HEK293 (cell line): Measurements from ENCODE around the gene PPP3CA.

ENCODE experiments used
- CTCF ChIP-seq: fragments of 450-650 bp; formaldehyde crosslinking; IDR thresholded peaks from 2 replicates; pipeline ENCODE4 v1.5.1; 2016; ENCODE audit warnings: missing biosample characterization, missing genetic modification characterization
- GLIS1 ChIP-seq: fragments of 450-650 bp; formaldehyde crosslinking; IDR thresholded peaks from 2 replicates; pipeline ENCODE4 v1.5.1; 2016; ENCODE audit warnings: missing biosample characterization, missing genetic modification characterization
- OSR2 ChIP-seq: fragments of 450-650 bp; formaldehyde crosslinking; IDR thresholded peaks from 2 replicates; pipeline ENCODE4 v1.5.1; 2016; ENCODE audit warnings: missing biosample characterization, missing genetic modification characterization
- TCF7L2 ChIP-seq: IDR thresholded peaks from 2 replicates; pipeline ENCODE4 v1.6.1; 2011; ENCODE audit warnings: low read depth, mild to moderate bottlenecking, inconsistent platforms, low read length, moderate library complexity, borderline replicate concordance
- YY1 ChIP-seq: fragments of 450-650 bp; formaldehyde crosslinking; IDR thresholded peaks from 2 replicates; pipeline ENCODE4 v1.5.1; 2018; ENCODE audit warnings: missing biosample characterization, missing genetic modification characterization
- ZNF140 ChIP-seq: fragments of 450-650 bp; formaldehyde crosslinking; IDR thresholded peaks from 2 replicates; pipeline ENCODE4 v1.5.1; 2016; ENCODE audit warnings: missing biosample characterization, missing genetic modification characterization
- ZNF211 ChIP-seq: fragments of 450-650 bp; formaldehyde crosslinking; IDR thresholded peaks from 2 replicates; pipeline ENCODE4 v1.5.1; 2016; ENCODE audit warnings: low read depth, missing biosample characterization, missing genetic modification characterization
- ZNF274 ChIP-seq, 2 experiments: fragments of 200-500 bp in 1 of 2; fragments of 450-650 bp in 1 of 2; sonication (Bioruptor generic) in 1 of 2; formaldehyde crosslinking in 1 of 2; IDR thresholded peaks; 2 replicates each; pipeline versions ENCODE4 v1.5.1 to v1.6.1; 2014 to 2016; ENCODE audit warnings: borderline replicate concordance in 1 of 2, inconsistent platforms in 1 of 2, low read length in 1 of 2, missing biosample characterization in 1 of 2, missing genetic modification characterization in 1 of 2
- ZNF629 ChIP-seq: fragments of 450-650 bp; formaldehyde crosslinking; IDR thresholded peaks from 2 replicates; pipeline ENCODE4 v1.5.1; 2017; ENCODE audit warnings: missing biosample characterization, missing genetic modification characterization
- TF ChIP-seq, protein P1 (sequence below): fragments of 450-650 bp; formaldehyde crosslinking; IDR thresholded peaks from 2 replicates; pipeline ENCODE4 v1.5.1; 2016; ENCODE audit warnings: missing biosample characterization, missing genetic modification characterization, borderline replicate concordance

DNA sequence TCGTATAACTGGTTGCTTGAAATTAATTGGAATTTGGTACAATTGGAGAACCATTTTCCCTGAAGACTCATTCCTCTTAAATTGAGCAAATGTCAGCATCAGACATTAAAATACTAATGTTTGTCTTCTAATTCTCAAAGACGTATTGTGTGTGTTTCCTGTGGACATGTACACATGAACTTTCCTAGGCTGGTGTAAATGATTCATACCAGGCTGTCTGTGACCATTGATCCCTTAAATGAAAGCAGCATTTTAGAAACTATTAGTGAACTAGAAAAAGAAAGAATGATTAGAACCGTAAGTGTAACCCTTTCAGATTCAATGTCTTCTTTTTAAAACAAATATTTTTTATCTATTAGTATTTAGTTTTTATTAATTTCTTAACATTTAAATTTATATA lies 332.9 kb downstream of the PPP3CA start:
- no peak for TF ChIP-seq ZNF140 (tag by site-specific recombination)
- TF ChIP-seq GLIS1 (tag by site-specific recombination): no peak
- no peak for TF ChIP-seq YY1
- no peak for TF ChIP-seq ZNF211 (tag by site-specific recombination)
- TF ChIP-seq TCF7L2: no peak
- no peak for TF ChIP-seq CTCF (tag by site-specific recombination)
- no peak for TF ChIP-seq OSR2 (tag by site-specific recombination)
- no peak for TF ChIP-seq ZNF629 (tag by site-specific recombination)
- TF ChIP-seq ZNF274 (IDR thresholded peaks at IDR 0.05; ENCODE audit: low read length): no peak
- no peak for TF ChIP-seq ZNF274 (tag by site-specific recombination; IDR thresholded peaks at IDR 0.05; ENCODE audit: borderline replicate concordance)
- TF ChIP-seq, protein P1, sequence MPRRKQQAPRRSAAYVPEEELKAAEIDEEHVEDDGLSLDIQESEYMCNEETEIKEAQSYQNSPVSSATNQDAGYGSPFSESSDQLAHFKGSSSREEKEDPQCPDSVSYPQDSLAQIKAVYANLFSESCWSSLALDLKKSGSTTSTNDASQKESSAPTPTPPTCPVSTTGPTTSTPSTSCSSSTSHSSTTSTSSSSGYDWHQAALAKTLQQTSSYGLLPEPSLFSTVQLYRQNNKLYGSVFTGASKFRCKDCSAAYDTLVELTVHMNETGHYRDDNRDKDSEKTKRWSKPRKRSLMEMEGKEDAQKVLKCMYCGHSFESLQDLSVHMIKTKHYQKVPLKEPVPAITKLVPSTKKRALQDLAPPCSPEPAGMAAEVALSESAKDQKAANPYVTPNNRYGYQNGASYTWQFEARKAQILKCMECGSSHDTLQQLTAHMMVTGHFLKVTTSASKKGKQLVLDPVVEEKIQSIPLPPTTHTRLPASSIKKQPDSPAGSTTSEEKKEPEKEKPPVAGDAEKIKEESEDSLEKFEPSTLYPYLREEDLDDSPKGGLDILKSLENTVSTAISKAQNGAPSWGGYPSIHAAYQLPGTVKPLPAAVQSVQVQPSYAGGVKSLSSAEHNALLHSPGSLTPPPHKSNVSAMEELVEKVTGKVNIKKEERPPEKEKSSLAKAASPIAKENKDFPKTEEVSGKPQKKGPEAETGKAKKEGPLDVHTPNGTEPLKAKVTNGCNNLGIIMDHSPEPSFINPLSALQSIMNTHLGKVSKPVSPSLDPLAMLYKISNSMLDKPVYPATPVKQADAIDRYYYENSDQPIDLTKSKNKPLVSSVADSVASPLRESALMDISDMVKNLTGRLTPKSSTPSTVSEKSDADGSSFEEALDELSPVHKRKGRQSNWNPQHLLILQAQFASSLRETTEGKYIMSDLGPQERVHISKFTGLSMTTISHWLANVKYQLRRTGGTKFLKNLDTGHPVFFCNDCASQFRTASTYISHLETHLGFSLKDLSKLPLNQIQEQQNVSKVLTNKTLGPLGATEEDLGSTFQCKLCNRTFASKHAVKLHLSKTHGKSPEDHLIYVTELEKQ (tag by site-specific recombination): no peak
